GM19438 (cell line): ENCODE results near the gene RPL37A.

Source experiments
- ATAC-seq: cut with Tn5 transposase; IDR thresholded peaks from one replicate; pipeline ENCODE4 v1.9.1; 2021; ENCODE audit warnings: low read depth; ENCODE audit not compliant: unreplicated experiment

RPL37A gene

DNA sequence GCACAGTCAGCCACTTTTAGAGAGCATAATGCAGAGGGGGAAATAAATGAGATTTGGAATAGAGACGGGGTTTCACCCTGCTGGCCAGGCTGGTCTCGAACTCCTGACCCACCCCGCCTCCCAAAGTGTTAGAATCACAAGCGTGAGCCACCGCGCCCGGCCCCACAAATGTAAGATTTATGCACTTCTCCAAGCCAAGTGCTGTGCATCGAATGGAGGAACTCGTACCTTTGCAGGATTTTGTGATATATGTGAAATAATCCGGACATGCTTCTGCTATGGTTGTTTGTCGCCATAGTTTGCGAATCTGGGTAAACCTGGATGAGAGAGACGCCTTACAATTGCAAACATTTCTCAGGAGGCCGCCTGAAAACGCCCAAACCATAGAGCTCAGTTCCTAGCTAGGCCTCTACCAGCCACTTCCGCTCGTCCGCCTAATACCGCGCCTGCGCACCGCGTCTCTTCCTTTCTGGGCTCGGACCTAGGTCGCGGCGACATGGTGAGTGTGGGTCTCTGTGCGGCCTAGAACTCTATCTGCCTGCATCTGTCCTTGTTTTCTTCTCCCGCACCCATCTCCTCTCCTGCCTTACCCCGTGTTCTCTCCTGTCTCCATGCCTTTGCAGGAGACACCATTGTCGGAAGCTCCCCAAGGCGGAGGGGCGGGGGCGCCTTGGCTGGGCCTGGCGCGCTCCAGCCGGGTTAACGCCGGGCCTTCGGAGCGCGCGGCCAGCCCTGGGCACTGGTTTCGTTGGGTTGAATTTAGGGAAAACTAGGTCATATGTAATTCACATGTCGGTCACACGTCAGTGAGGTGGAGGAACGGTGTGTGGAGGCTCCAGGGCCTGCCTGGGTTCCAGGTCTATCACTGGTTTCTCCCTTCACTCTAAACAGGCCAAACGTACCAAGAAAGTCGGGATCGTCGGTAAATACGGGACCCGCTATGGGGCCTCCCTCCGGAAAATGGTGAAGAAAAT is at the start of gene RPL37A:
TSS of gene RPL37A (plus strand) at position 466 of the 974 bp plus-strand sequence. CDS start at position 497, 31 bp downstream.
- ATAC-seq, result peak; percentile 82

DNA sequence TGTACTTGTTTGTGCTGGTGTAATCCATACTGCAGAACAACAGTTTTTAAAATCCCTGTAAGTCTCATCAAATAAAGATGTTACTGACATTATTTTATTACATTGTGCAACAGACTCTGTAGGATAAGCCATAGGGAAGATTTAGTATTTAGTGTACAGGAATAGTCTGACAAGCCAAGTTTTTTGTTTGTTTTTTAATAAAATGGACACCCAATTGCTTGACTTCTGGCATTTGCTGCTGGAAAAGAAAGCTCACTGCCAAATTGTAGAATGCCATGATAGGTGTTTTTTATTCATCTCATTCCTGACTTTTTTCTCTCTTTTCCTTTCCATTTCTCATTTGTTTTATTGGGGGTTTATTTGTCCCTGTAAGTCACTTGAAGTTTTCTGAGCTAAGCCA is 48.3 kb upstream of the RPL37A start:
- ATAC-seq, result no peak

DNA sequence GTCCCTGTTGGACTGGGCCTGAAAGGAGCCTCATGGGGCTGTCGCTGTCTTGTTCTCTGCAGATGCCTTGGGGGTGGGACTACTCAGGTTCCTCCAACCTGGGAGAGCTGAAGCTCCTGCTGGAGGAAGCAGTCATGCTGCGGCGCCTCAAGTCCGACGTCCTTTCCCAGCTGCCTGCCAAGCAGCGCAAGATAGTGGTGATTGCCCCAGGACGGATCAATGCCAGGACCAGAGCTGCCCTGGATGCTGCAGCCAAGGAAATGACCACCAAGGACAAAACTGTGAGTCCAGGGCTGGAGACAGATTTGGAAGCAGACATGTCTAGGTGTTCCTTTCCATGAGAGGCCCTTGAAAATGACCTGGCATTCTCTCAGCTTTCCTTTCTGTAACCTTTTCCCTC is 47.9 kb upstream of the RPL37A start:
- no peak for ATAC-seq

DNA sequence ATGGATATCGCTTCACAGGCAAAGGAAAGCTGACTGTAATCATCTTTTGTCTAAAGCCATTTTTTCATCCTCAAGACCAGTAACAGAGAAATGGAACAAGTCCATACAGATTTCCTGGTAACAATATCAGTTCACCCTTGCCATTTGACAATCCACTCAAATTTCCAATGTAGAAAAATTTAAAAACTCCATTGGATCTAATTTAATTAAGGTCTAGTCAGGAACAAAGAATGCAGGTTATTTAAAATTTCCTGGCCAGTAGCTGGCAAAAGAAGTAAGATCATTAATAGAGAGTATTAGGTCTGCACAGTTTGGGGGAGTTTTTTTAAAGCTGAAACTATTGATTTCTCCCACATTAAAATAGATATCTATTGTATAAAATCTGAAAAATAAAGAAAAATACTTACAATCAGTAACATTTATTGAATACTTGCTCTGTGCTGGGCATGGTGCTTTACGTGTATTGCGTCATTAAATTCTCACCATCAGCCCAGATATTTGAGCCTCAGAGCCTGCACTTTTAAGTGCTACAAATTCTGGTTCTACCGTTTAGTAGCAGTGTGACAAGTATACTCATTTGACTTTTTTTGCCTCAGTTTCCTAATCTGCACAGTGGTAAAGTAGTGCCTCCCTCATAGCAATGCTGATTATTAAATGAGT is 44.6 kb upstream of the RPL37A start:
- no peak for ATAC-seq

DNA sequence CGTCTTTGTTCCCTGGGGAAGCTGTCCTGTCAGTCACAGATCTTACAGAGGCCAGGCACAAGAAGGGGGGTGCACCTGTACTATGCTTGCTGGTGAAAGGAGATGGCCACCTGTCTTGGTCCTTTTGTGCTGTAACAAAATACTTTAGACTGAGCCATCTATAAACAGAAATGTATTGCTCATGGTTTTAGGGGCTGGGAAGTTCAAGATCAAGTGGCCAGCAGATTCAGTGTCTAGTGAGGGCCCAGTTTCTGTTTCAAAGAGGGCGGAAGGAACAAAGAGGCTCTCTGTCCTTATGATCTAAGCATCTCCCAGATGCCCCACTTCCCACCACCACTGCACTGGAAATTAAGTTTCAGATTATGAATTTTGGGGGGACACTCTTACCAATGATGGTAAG is 35.5 kb upstream of the RPL37A start:
- ATAC-seq, result no peak

DNA sequence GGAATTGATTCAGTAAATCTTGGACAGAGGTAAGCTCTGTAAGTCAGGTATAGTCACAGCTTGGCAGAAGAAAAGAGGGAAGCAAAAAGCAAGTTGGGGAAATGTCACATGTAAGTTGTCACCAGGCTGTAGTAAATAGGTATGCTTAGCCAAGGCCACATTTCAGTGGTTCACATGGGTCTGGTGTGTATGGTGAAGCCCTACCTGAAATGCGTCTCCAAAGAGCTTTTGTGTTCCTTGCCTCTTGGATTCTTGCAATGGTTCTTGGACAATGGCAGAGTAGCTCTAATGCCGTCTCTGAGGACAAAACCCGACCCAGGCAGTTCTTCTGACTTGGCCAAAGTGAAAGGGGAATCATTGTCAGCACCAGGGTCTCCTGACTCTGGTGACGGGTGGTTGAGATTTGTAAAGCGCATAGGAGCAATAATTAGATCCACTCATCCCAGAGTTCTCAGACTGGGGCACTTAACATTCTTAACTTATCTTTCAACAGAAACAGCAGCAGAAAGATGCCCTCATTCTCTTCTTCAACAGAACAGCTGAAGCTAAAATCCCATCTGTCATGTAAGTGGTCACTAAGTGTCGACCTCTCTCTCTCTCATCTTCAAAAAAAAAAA is 34.4 kb upstream of the RPL37A start:
- no peak for ATAC-seq

DNA sequence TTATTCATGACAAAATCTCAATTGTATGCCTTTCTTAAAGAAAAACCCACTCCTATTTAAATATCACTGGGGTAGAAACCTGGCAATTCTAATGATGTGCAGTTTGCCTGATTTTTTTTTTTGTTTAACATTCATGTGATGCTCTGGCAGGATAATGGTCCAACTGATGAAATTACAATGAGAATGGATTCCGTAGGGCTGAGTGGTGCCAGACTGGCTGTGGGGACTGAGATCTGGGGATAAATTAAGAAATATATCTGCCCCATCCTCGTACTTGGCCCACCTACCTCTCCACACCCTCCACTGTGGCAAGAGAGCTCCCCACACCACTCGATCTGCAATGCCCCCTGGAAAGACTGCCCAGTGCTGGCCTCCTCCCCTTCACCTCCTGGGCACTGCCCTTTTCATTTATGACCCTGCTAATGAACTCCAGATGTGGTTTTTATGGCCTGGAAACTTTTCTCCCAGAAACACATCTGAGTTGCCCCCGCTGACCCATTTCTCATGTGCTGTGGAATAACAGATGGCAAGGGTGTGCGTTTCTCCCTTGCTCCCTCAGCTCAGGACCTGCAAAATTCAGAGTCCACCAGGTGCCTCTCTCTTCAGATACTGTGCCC is 33.0 kb upstream of the RPL37A start:
- ATAC-seq, result no peak

DNA sequence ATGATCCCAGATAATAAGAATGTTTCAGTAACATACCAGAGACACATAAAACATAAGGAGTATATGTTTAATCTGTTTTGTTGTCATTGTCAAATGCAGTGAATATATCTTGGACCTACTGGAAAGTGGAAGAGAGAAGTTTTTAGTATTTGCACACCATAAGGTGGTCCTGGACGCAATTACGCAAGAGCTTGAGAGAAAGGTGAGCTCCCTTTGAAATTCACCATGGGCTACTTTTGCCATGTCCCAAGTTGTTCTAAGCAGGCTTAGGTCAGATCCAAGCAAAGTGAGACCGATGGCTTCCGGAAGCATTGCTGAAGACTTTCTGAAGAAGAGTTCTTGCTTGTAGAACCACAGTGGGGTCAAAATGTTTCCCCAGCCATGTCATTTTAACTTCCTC is 30.8 kb upstream of the RPL37A start:
- ATAC-seq, result no peak

DNA sequence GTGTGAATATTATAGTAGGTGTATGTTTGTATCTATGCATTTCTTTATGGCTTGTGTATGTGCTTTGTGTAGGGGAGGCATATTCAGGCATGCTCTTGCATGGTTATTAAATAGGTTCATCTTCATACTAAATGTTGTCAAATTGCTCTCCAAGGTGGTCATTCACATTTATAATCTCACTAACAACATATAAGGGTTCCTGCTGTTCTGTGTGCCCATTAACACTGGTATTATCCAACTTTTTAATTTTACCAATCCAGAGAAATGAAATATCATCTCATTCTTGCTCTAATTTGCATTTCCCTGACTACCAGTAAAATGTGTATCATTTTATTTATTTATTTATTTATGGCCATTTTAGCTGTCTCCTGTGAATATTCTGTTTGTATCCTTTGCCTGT is 29.0 kb upstream of the RPL37A start:
- ATAC-seq, result no peak

DNA sequence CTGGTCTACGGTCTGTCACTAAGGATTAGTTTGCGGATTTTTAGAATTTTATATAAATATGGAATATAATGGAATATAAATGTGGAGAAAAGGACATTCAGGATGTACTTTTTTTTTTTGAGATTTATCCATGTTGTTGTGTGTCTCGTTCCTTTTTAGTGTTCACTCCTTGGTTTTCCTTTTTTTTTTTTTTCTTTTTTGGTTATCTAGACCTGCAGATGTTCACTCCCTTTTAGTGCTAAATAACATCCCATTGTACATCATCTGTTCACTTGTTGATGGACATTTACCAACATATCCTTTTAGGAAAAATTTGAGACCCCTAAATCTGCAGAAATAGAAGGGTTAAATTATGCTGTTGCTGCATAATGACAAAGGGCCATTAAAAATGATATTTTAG is 25.5 kb upstream of the RPL37A start:
- ATAC-seq, result no peak

DNA sequence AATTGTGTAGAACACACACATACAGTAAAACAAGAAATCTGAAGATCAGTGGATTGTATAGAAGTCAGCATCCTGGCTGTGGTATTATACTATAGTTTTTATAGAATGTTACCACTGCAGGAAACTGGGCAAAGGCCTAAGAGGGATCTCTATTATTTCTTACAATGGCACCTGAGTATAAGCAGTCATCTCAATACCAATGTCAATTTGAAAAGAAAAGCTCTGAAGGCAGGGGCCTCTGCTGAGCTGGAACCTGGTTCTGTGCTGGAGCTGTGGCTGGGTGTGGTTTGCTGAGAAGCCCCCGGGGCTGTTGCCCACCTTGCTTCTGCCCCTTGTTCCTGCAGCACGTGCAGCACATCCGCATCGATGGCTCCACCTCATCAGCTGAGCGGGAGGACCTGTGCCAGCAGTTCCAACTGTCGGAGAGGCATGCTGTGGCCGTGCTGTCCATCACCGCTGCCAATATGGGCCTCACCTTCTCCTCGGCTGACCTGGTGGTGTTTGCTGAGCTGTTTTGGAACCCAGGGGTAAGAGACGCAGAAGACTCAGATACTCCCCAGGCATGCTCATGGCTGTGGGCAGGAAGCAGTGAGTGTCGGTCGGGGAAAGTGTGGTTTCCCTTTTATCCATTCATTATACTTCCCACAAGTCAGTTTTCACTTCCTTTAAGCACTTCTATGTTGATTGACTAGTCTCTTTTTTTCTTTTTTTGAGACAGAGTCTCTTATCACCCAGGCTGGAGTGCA is 23.5 kb upstream of the RPL37A start:
- peak; percentile 89 for ATAC-seq

DNA sequence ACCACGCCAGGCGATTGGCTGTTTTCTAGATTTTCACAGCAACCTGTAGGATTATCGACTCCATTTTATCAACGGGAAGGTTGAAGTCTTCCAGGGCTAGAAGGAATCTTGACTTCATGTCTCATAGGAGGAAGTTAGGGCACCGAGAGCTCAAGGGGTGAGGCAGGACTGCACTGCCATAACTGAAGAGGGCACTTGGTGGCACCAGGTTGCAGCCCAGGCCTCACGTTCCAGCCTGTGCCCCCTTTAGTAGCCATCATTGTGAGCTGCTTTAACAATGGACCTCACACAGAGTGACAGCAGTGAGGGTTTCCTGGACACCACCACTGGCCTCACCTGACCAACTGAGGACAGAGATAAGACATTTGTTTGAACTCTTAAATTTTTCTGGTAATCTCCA is 22.9 kb upstream of the RPL37A start:
- ATAC-seq, result no peak

DNA sequence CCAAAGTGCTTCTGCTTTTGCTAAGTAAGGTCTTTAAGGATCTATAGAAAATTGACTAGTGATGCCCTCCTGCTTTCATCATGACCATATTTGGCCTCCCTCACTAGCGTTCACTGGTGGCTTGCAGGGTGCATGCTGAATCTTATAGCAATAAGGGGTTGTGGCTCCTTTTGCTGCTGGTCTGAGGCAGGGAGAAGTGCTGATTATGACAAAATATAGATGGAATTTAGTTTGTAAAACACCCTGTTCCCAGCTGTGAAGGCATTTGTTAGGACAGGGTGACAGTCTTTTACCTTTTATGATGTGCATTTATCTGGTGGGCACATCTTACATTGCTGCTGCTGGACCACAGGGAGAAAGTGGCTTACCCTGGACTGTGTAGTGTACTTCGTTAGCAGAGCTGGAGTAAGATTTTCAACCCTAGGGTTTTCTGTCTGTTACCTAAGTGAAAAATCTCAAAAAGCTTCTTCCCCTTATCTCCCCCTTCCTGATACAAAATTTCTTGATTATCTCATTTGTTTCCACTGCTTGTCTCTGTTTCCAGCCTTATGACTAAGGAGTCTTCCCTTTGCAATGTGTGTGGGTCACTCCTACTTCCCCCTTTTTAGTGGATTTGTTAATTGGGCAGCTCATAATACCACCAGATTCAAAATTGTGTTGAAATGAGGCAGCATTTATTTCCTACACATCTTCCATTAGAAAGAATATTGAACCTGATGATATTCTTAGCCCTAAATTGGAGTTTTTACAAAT is 21.2 kb upstream of the RPL37A start:
- no peak for ATAC-seq

DNA sequence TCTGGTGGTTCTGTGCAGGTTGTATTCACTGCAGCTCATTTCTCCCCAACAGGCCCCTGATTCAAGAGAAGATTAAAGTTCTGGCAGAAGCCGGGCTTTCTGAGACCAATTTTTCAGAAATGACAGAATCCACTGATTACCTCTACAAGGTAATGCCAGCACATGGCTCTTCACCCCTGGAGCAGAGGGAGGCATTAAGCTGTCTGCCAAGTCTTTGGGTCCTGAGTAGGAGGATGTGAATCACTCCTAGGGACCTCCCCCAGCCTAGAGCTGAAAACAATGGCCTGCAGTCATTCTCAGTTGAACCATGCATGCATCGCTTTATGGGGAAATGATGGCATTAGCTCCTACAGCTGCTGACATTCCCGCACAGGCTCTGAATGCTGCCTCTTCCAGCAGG is 20.5 kb upstream of the RPL37A start:
- ATAC-seq, result no peak

DNA sequence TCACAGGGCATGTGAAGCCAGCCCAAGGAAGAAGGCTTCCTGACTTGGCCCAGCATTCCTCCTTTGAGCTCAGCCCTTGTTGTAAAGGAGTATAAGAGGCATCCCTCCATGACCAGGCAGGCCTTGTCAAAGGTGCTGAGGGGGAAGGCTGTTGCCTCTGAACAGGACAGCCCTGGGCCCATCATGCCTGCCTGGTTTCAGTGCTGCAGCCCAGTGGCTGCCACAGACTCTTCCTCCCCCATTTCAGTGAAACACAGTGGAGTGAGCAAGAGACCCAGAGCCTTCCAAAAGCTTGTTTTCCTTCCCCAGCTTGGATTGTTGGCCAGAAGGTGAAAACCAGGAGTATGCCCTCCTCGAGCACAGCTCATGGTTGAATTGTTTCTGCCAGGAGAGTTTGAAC is 19.9 kb upstream of the RPL37A start:
- ATAC-seq, result no peak

DNA sequence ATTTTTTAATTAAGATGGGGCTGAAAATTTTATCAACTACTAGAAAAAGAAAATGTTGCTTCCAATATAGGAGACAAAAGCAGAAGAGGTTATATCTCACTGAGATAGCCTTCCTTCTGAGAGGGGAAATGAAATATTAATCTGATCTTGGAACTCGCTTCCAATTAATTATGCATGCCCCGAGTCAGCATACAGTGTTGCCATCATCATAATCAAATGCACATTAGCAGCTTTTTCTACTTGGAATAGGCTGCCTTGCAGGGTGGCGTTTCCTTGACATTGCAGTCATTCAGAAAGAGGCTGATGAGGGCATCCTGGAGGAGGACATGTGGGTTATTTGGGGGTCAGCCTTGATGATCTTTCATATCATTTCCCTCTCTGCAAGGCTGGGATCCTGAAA is 18.4 kb upstream of the RPL37A start:
- ATAC-seq, result no peak

DNA sequence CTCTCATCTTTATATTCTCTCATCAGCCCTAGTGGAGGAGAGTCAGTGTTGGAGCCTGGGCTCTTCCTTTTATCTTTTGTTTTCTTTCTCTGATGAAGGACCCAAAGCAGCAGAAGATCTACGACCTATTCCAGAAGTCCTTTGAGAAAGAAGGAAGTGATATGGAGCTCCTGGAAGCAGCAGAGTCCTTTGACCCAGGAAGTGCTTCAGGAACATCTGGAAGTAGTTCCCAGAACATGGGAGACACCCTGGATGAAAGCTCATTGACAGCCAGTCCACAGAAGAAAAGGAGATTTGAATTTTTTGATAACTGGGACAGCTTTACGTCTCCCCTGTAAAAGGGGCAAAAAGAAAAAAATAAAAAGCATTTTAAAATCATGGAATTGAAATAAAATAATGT is 16.0 kb upstream of the RPL37A start:
- ATAC-seq, result no peak

DNA sequence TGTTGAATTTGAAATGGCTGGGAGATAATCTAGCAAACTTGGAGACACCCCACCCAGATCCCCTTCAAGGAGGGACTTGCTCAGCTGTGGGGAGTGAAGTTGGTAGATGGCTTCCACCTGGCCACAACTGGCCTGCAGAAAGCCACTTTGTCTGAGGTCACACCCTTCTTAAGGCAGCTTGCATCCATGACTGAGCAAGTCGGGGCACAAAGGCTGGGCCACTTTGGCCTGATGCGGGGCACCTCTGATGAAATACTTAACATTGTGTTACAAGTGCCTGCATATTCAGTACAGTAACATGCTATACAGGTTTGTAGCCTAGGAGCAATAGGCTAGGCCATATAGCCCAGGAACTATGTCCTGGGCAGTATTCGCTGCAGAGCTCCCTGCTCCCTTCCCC is 13.4 kb upstream of the RPL37A start:
- ATAC-seq, result no peak

DNA sequence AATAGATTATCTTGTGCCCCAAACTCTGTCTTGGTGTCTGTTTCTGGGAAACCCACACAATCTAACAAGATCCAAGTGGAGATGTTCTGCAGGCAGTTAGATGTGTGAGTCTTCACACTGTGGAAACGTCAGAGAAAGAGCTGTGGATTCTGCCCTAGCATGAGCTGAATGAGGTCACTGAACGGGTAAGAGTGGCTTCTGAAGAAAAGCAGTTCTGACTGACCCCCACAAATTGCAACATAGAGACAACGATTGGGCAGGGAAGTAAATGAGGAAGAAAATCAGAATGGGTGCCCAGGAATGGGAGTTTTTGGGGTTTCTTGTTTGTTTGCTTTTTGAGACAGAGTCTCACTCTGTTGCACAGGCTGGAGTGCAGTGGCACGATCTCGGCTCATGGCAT is 12.9 kb upstream of the RPL37A start:
- ATAC-seq, result no peak

DNA sequence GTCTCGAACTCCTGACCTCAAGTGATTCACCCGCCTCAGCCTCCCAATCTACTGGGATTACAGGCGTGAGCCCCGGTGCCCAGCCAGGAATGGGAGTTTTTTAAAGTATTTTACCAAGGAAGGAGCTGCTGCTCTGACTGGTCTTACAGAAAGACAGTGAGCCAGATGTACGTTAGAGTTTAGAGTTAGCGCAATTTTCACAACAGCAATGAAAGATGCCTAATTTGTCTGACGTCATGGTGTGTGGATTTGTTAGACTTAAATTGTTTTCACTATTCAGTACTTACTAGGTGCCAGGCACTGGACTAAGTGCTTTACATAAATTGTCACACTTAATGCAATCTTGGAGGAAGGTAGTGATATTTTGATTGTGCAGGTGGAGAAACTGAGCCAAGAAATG is 12.4 kb upstream of the RPL37A start:
- ATAC-seq, result no peak
